Aortic smooth muscle cell (primary cell): Measurements from ENCODE around the gene PDGFRA. TPM values are rescaled to one million over a fixed set of nuclear protein-coding genes. Genes with fewer than 3 reads are reported as not detected.

Experiments
- total RNA-seq: library from RNA; depleted of rRNA; stranded (reverse); fragments of >200 nt; gene quantifications from 2 replicates; pipeline ENCODE4 v1.2.3, GENCODE V29; 2014

PDGFRA gene
- total RNA-seq: 636 and 742 TPM in 2 replicates

GRCh38 chr4:54228961-54229501, at the start of gene PDGFRA:
Gene PDGFRA (plus strand): TSS chr4:54229293. CDS start chr4:54258769, 29,476 bp downstream.

Other genes with a start within 250 kb of the PDGFRA start
- gene CHIC2, start 164.7 kb upstream of the PDGFRA start, total RNA-seq: 57.9 and 63.4 TPM in 2 replicates
- not detected in 2 replicates for gene GSX2, start 129.1 kb upstream of the PDGFRA start, total RNA-seq